Endodermal cell (in vitro differentiated cells): Measurements from ENCODE around the gene ADGRB2. TPM values are rescaled to one million over a fixed set of nuclear protein-coding genes. Genes with fewer than 3 reads are reported as not detected.

ENCODE experiments used
- DNase-seq: peaks from one replicate; pipeline ENCODE4 v3.0.0-alpha.2; 2017
- H3K27ac ChIP-seq: 2 replicates; pipeline ENCODE4 v1.5.1; 2013; ENCODE audit warnings: mild to moderate bottlenecking, low read depth, low read length, moderate library complexity
- H3K27me3 ChIP-seq: 2 replicates; pipeline ENCODE4 v1.6.1; 2013; ENCODE audit warnings: mild to moderate bottlenecking, low read length, moderate library complexity; ENCODE audit not compliant: insufficient read depth, control insufficient read depth, poor library complexity, severe bottlenecking
- H3K36me3 ChIP-seq: 2 replicates; pipeline ENCODE4 v1.7.0; 2013; ENCODE audit warnings: mild to moderate bottlenecking, low read length, moderate library complexity; ENCODE audit not compliant: control insufficient read depth, insufficient read depth
- H3K4me1 ChIP-seq: one replicate; pipeline ENCODE4 v1.7.0; 2013; ENCODE audit warnings: low read length; ENCODE audit not compliant: control insufficient read depth, insufficient read depth
- H3K4me3 ChIP-seq: 2 replicates; pipeline ENCODE4 v1.5.1; 2013; ENCODE audit warnings: mild to moderate bottlenecking, low read length, moderate library complexity
- H3K9ac ChIP-seq: 2 replicates; pipeline ENCODE4 v1.6.1; 2013; ENCODE audit warnings: mild to moderate bottlenecking, low read length, moderate library complexity; ENCODE audit not compliant: poor library complexity, severe bottlenecking; ENCODE audit errors: extremely low read depth
- H3K9me3 ChIP-seq: 2 replicates; pipeline ENCODE4 v1.6.1; 2013; ENCODE audit warnings: mild to moderate bottlenecking, low read length, moderate library complexity; ENCODE audit not compliant: control insufficient read depth
- H3K27ac Mint-ChIP-seq: 2 replicates; pipeline ENCODE4 v1.8.0; 2020; ENCODE audit warnings: mixed read lengths
- H3K27me3 Mint-ChIP-seq: 2 replicates; pipeline ENCODE4 v1.8.0; 2021; ENCODE audit warnings: mild to moderate bottlenecking, mixed read lengths; ENCODE audit not compliant: insufficient read depth
- H3K36me3 Mint-ChIP-seq: 2 replicates; pipeline ENCODE4 v1.8.0; 2020; ENCODE audit warnings: low read depth, mixed read lengths
- H3K4me1 Mint-ChIP-seq: 2 replicates; pipeline ENCODE4 v1.8.0; 2020; ENCODE audit warnings: mixed read lengths
- H3K4me3 Mint-ChIP-seq: 2 replicates; pipeline ENCODE4 v1.8.0; 2020; ENCODE audit warnings: mild to moderate bottlenecking, moderate library complexity, mixed read lengths
- H3K9me3 Mint-ChIP-seq: 2 replicates; pipeline ENCODE4 v1.8.0; 2020; ENCODE audit warnings: mild to moderate bottlenecking, mixed read lengths
- WGBS, 2 experiments: methylation state at CpG; one replicate each; pipeline versions ENCODE4 v1.1.5 to v1.1.7; 2013; ENCODE audit warnings: missing lambda C conversion rate in 2 of 2, mixed read lengths in 1 of 2; ENCODE audit not compliant: insufficient coverage in 1 of 2, insufficient read length in 1 of 2; 5-methylcytosine and 5-hydroxymethylcytosine counted together
- total RNA-seq, 2 donors: library from RNA; stranded (reverse); fragmentation: NEBNext Ultra II Directional in 1 of 2; extraction: Animal tissue kit (Norgen Biotek cat#: 25700) in 1 of 2; gene quantifications; 2 replicates in 1 of 2; 3 replicates in 1 of 2; pipeline ENCODE4 v1.2.1, GENCODE V29; 2021
- TF ChIP-seq, protein P1 (sequence below): fragments of 200-600 bp; sonication (generic); conservative IDR thresholded peaks from 2 replicates; pipeline ENCODE4 v1.5.0; 2021; ENCODE audit warnings: antibody characterized with exemption, mild to moderate bottlenecking

Gene ADGRB2
- total RNA-seq, 2 donors from 2014 or later: 13.1 to 22.7 TPM

- Mint-ChIP-seq H3K4me1 (peaks cover 3% of the 10 kb centered on the region), H3K27me3 (no peaks in the 10 kb centered on the region), H3K27ac (peak overlapping the region; percentile 39), H3K36me3 (no peaks in the 10 kb centered on the region), H3K4me3 (no peak overlapping the region), H3K9me3 (no peaks in the 10 kb centered on the region)
- no peak overlapping the region for H3K9ac ChIP-seq
- 88 to 90% methylated on average over 5 to 7 of the region's 7 CpGs for WGBS, 2 experiments
- TF ChIP-seq, protein P1, sequence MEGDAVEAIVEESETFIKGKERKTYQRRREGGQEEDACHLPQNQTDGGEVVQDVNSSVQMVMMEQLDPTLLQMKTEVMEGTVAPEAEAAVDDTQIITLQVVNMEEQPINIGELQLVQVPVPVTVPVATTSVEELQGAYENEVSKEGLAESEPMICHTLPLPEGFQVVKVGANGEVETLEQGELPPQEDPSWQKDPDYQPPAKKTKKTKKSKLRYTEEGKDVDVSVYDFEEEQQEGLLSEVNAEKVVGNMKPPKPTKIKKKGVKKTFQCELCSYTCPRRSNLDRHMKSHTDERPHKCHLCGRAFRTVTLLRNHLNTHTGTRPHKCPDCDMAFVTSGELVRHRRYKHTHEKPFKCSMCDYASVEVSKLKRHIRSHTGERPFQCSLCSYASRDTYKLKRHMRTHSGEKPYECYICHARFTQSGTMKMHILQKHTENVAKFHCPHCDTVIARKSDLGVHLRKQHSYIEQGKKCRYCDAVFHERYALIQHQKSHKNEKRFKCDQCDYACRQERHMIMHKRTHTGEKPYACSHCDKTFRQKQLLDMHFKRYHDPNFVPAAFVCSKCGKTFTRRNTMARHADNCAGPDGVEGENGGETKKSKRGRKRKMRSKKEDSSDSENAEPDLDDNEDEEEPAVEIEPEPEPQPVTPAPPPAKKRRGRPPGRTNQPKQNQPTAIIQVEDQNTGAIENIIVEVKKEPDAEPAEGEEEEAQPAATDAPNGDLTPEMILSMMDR: no peak
- no peaks in the 10 kb centered on the region for H3K4me1 ChIP-seq
- H3K36me3 ChIP-seq: peaks cover 5% of the 10 kb centered on the region
- no peaks in the 10 kb centered on the region for H3K9me3 ChIP-seq
- H3K27me3 ChIP-seq: no peaks in the 10 kb centered on the region
- no peak overlapping the region for H3K27ac ChIP-seq
- H3K4me3 ChIP-seq: no peak overlapping the region
- no peak for DNase-seq
Observed at GRCh38 chr1:31734582-31735107, 29.5 kb downstream of the ADGRB2 start.

GRCh38 chr1:31733389-31734219 lies 30.5 kb downstream of the ADGRB2 start:
- TF ChIP-seq, protein P1: no peak
- no peaks in the 10 kb centered on the region for H3K27me3 Mint-ChIP-seq
- no peak for DNase-seq
- H3K4me3 ChIP-seq: no peak overlapping the region
- H3K9me3 ChIP-seq: no peaks in the 10 kb centered on the region
- H3K9me3 Mint-ChIP-seq: no peaks in the 10 kb centered on the region
- H3K4me3 Mint-ChIP-seq: no peak overlapping the region
- no peak overlapping the region for H3K27ac ChIP-seq
- no peak overlapping the region for H3K9ac ChIP-seq
- WGBS, 2 experiments: 87 to 89% methylated on average over 13 to 19 of the region's 19 CpGs
- no peaks in the 10 kb centered on the region for H3K4me1 ChIP-seq
- no peaks in the 10 kb centered on the region for H3K4me1 Mint-ChIP-seq
- H3K36me3 Mint-ChIP-seq: no peaks in the 10 kb centered on the region
- H3K36me3 ChIP-seq: peaks cover 5% of the 10 kb centered on the region
- no peak overlapping the region for H3K27ac Mint-ChIP-seq
- H3K27me3 ChIP-seq: no peaks in the 10 kb centered on the region

DNA sequence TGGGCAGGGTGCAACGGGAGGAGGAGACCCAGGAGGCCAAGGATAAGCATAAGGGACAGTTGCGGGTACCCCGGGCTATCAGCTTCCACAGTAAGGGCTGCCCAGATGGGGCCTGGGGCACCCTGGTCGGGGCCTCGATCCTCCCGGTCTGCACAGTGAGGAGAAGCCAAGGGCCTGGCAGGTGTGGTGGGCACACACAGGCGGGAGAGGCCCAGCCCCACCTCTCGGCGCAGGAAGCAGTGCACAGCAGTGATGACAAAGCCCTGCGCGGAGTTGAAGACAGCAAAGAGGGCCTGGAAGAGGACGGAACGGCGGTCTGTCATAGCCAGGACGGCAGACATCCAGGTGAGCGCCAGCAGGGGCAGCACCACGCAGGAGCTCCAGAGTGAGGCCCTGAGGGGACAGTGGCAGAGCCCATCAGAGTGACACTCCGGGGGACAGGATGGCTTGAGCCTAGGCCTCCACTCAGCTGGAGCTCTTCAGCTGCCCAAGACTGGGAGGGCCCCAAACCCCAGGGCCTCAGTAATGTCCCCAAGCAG lies 31.3 kb downstream of the ADGRB2 start:
- Histone ChIP-seq H3K9ac (no peak overlapping the region), H3K27ac (no peak overlapping the region), H3K36me3 (no peaks in the 10 kb centered on the region), H3K27me3 (no peaks in the 10 kb centered on the region), H3K4me3 (no peak overlapping the region), H3K9me3 (no peaks in the 10 kb centered on the region), H3K4me1 (no peaks in the 10 kb centered on the region)
- TF ChIP-seq, protein P1: peak; percentile 56
- DNase-seq: no peak
- Mint-ChIP-seq H3K36me3 (no peaks in the 10 kb centered on the region), H3K9me3 (no peaks in the 10 kb centered on the region), H3K4me3 (no peak overlapping the region), H3K27ac (no peak overlapping the region), H3K4me1 (no peaks in the 10 kb centered on the region), H3K27me3 (no peaks in the 10 kb centered on the region)
- WGBS, 2 experiments: 90 to 97% methylated on average over 12 to 18 of the region's 18 CpGs
